RWPE2 (cell line): Measurements from ENCODE around the gene FAIM2.

ENCODE experiments used
- ATAC-seq: fragments of 200-7000 bp; cut with Tn5 transposase; 3 replicates; pipeline ENCODE4 v1.9.1; 2021; ENCODE audit warnings: low read depth
- DNase-seq: peaks from one replicate; pipeline ENCODE4 v3.0.0-alpha.2; 2020; ENCODE audit warnings: low spot score
- H3K27ac ChIP-seq: fragments of 450-650 bp; 2 replicates; pipeline ENCODE4 v1.5.1; 2017; ENCODE audit warnings: mild to moderate bottlenecking; ENCODE audit not compliant: poor library complexity, severe bottlenecking
- H3K27me3 ChIP-seq: fragments of 250-450 bp; sonication (Bioruptor Pico); 2 replicates; pipeline ENCODE4 v1.5.1; 2021; ENCODE audit warnings: mild to moderate bottlenecking, moderate library complexity; ENCODE audit not compliant: insufficient read depth, poor library complexity, severe bottlenecking
- H3K36me3 ChIP-seq: fragments of 250-450 bp; sonication (Bioruptor Pico); 2 replicates; pipeline ENCODE4 v1.5.1; 2020; ENCODE audit warnings: low read depth, mild to moderate bottlenecking, moderate library complexity
- H3K4me1 ChIP-seq: fragments of 250-450 bp; sonication (Bioruptor Pico); 2 replicates; pipeline ENCODE4 v1.5.1; 2021; ENCODE audit warnings: mild to moderate bottlenecking, moderate library complexity; ENCODE audit not compliant: insufficient read depth, poor library complexity, severe bottlenecking
- H3K4me3 ChIP-seq: fragments of 250-450 bp; sonication (Bioruptor Pico); 2 replicates; pipeline ENCODE4 v1.5.1; 2021; ENCODE audit warnings: mild to moderate bottlenecking, moderate library complexity; ENCODE audit not compliant: severe bottlenecking
- H3K9me3 ChIP-seq: fragments of 250-450 bp; sonication (Bioruptor Pico); 2 replicates; pipeline ENCODE4 v1.5.1; 2021; ENCODE audit warnings: mild to moderate bottlenecking, moderate library complexity; ENCODE audit not compliant: severe bottlenecking
- CTCF ChIP-seq: fragments of 450-650 bp; IDR thresholded peaks from one replicate; pipeline ENCODE4 v1.5.1; 2017; ENCODE audit warnings: mild to moderate bottlenecking, moderate library complexity; ENCODE audit not compliant: poor library complexity, severe bottlenecking

FAIM2 gene

DNA sequence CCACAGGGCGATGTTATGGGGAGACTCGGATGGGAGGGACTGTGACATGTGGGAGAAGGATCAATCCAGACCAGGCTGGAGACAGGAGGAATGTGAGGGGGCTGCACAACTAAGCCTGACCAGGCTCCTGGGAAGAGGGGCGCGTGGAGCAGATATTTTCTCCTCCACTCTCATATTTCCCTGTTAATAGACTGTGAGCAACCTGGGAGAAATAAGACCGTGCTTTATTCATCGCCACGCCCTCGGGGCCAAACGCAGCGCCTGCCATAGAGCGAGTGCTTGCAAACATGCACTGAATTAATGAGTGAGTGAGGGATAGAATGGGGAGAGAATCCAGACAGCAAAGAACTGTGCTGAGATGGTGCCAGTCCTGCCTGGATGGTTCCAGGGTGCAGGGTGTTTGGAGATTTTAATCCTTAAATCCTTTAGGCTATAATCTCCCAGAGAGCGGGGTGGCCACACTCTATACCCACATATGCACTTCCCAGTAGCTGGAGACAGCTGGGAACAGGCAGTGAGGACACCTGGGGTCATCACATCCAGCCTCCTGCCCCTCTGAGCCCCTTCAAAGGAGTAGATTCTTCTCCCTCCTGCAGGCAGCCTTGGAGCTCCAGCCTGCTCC lies 13.6 kb upstream of the FAIM2 start:
- no peak for TF ChIP-seq CTCF
- no peaks in the 10 kb centered on the region for H3K9me3 ChIP-seq
- H3K4me3 ChIP-seq: no peak overlapping the region
- H3K27me3 ChIP-seq: no peaks in the 10 kb centered on the region
- no peaks in the 10 kb centered on the region for H3K36me3 ChIP-seq
- ATAC-seq: no peak
- no peaks in the 10 kb centered on the region for H3K4me1 ChIP-seq
- no peak for DNase-seq
- H3K27ac ChIP-seq: no peak overlapping the region

GRCh38 chr12:49916129-49916919 lies 12.6 kb upstream of the FAIM2 start:
- Histone ChIP-seq H3K27ac (no peak overlapping the region), H3K9me3 (no peaks in the 10 kb centered on the region), H3K36me3 (no peaks in the 10 kb centered on the region), H3K4me1 (no peaks in the 10 kb centered on the region), H3K27me3 (no peaks in the 10 kb centered on the region), H3K4me3 (no peak overlapping the region)
- no peak for ATAC-seq
- no peak for TF ChIP-seq CTCF
- DNase-seq: no peak

- Histone ChIP-seq H3K9me3 (no peaks in the 10 kb centered on the region), H3K27ac (no peak overlapping the region), H3K27me3 (no peaks in the 10 kb centered on the region), H3K36me3 (no peaks in the 10 kb centered on the region), H3K4me3 (no peak overlapping the region), H3K4me1 (peaks cover 8% of the 10 kb centered on the region)
- DNase-seq (peak; percentile 37), ATAC-seq (no peak)
- TF ChIP-seq CTCF: no peak
Measured at GRCh38 chr12:49912345-49913255, 8.9 kb upstream of the FAIM2 start.

DNA sequence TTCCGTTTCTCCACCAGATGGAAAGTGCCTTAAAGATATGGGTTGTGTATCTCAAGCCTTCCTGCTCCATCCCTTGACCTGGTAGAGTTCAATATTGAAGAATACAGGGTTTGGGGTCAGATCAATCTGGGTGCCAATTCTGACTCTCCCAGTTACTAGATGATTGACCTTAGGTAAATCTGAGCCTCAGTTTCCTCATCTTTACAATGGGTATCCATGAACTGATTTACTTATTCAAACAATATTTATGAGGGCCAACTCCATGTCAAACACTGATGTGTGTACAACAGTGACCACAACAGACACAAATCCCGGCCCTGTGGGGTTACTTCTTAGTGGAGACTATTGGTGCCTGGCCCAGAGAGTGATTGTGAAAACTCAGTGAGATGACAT lies 7.5 kb upstream of the FAIM2 start:
- no peak overlapping the region for H3K27ac ChIP-seq
- no peaks in the 10 kb centered on the region for H3K9me3 ChIP-seq
- TF ChIP-seq CTCF: no peak
- no peak for ATAC-seq
- H3K4me1 ChIP-seq: peaks cover 8% of the 10 kb centered on the region
- H3K36me3 ChIP-seq: no peaks in the 10 kb centered on the region
- DNase-seq: no peak
- H3K4me3 ChIP-seq: no peak overlapping the region
- H3K27me3 ChIP-seq: no peaks in the 10 kb centered on the region
